Osteocyte (in vitro differentiated cells): ENCODE data around the gene SLC22A23. TPM values are rescaled to one million over a fixed set of nuclear protein-coding genes. Genes with fewer than 3 reads are reported as not detected.

Experiments
- DNase-seq: peaks from one replicate; pipeline ENCODE4 v3.0.0; 2021; ENCODE audit warnings: mixed read lengths; ENCODE audit not compliant: unreplicated experiment; ENCODE audit errors: extremely low spot score
- H3K27ac Mint-ChIP-seq: one replicate; pipeline ENCODE4 v1.8.0; 2021; ENCODE audit warnings: mild to moderate bottlenecking, mixed read lengths; ENCODE audit not compliant: unreplicated experiment
- H3K27me3 Mint-ChIP-seq: one replicate; pipeline ENCODE4 v1.8.0; 2021; ENCODE audit warnings: mixed read lengths; ENCODE audit not compliant: unreplicated experiment
- H3K36me3 Mint-ChIP-seq: one replicate; pipeline ENCODE4 v1.8.0; 2021; ENCODE audit warnings: mixed read lengths; ENCODE audit not compliant: unreplicated experiment
- H3K4me1 Mint-ChIP-seq: one replicate; pipeline ENCODE4 v1.8.0; 2021; ENCODE audit warnings: mixed read lengths; ENCODE audit not compliant: unreplicated experiment
- H3K4me3 Mint-ChIP-seq: one replicate; pipeline ENCODE4 v1.8.0; 2021; ENCODE audit warnings: mild to moderate bottlenecking, moderate library complexity, mixed read lengths; ENCODE audit not compliant: unreplicated experiment
- H3K9me3 Mint-ChIP-seq: one replicate; pipeline ENCODE4 v1.8.0; 2021; ENCODE audit warnings: mixed read lengths; ENCODE audit not compliant: unreplicated experiment
- total RNA-seq: library from RNA; stranded (reverse); gene quantifications from 2 replicates; pipeline ENCODE4 v1.2.1, GENCODE V29; 2021
- TF ChIP-seq, protein P1 (sequence below): fragments of 200-600 bp; sonication (generic); IDR thresholded peaks from 2 replicates; pipeline ENCODE4 v1.5.0; 2021; ENCODE audit warnings: antibody characterized with exemption, mild to moderate bottlenecking, moderate library complexity

Gene SLC22A23
- total RNA-seq, 1 donor from 2014 or later: 10.4 TPM

DNA sequence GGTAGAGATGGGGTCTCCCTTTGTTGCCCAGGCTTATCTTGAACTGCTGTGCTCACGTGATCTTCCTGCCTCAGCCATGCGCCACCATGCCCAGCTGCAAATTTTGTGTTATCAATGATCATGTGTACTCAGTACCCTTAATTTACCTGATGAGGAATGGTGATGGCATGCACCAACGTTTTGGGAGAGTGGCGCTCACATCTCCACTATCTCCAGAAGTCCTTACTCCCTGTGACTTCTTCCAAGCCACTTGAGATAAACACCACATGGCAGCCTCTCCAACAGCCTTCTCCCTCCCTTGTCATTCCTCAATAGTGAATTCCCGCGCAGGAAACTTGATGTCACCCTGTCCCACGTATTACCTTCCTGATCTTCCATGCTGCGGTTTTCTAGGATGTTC, 140.0 kb downstream of the SLC22A23 start:
- no peak for DNase-seq
- Mint-ChIP-seq H3K27ac (no peak overlapping the region), H3K36me3 (no peaks in the 10 kb centered on the region), H3K4me3 (no peak overlapping the region), H3K27me3 (no peaks in the 10 kb centered on the region), H3K4me1 (peaks cover 3% of the 10 kb centered on the region), H3K9me3 (no peaks in the 10 kb centered on the region)
- TF ChIP-seq, protein P1, sequence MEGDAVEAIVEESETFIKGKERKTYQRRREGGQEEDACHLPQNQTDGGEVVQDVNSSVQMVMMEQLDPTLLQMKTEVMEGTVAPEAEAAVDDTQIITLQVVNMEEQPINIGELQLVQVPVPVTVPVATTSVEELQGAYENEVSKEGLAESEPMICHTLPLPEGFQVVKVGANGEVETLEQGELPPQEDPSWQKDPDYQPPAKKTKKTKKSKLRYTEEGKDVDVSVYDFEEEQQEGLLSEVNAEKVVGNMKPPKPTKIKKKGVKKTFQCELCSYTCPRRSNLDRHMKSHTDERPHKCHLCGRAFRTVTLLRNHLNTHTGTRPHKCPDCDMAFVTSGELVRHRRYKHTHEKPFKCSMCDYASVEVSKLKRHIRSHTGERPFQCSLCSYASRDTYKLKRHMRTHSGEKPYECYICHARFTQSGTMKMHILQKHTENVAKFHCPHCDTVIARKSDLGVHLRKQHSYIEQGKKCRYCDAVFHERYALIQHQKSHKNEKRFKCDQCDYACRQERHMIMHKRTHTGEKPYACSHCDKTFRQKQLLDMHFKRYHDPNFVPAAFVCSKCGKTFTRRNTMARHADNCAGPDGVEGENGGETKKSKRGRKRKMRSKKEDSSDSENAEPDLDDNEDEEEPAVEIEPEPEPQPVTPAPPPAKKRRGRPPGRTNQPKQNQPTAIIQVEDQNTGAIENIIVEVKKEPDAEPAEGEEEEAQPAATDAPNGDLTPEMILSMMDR: no peak

DNA sequence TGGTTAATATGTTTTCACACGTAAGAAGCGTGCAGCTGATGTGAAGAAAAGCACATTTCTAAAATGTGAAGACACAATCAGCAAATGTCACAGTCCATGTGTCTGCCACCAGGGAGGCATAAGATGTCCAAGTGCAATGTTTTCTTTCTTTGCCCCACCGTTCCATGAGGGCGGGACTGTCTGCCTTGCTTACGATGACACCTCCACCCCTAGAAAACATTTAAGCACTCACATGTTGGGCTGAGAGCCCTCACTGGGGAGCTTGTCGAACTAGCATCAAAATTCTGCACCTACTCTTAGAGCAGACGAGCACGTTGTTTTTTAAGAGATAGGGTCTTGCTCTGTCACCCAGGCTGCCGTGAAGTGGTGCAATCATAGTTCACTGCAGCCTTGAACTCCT, 140.5 kb downstream of the SLC22A23 start:
- Mint-ChIP-seq H3K4me3 (no peak overlapping the region), H3K27me3 (no peaks in the 10 kb centered on the region), H3K27ac (no peak overlapping the region), H3K9me3 (no peaks in the 10 kb centered on the region), H3K36me3 (no peaks in the 10 kb centered on the region), H3K4me1 (peaks cover 3% of the 10 kb centered on the region)
- TF ChIP-seq, protein P1: no peak
- DNase-seq: no peak

DNA sequence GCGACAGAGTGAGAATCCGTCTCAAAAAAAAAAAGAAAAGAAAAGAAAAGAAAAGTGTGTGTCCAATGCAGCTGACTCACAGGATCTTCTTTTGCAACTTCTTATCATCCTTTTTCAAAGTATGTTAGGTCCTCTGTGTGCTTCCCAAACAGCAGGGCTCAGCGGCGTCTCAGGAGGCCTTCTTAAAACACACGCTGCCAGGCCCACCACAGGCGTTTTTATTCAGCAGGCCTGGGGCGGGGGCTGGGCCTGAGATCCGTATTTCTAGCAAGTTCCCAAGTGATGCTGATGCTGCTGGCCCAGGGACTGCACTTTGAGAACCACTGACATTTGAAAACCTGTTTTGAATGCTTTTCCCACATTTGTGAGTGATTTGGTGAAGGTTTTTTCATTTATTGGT, 141.0 kb downstream of the SLC22A23 start:
- H3K9me3 Mint-ChIP-seq: no peaks in the 10 kb centered on the region
- no peak for DNase-seq
- TF ChIP-seq, protein P1: no peak
- no peaks in the 10 kb centered on the region for H3K27me3 Mint-ChIP-seq
- no peak overlapping the region for H3K27ac Mint-ChIP-seq
- H3K4me3 Mint-ChIP-seq: no peak overlapping the region
- H3K36me3 Mint-ChIP-seq: no peaks in the 10 kb centered on the region
- H3K4me1 Mint-ChIP-seq: peaks cover 5% of the 10 kb centered on the region

DNA sequence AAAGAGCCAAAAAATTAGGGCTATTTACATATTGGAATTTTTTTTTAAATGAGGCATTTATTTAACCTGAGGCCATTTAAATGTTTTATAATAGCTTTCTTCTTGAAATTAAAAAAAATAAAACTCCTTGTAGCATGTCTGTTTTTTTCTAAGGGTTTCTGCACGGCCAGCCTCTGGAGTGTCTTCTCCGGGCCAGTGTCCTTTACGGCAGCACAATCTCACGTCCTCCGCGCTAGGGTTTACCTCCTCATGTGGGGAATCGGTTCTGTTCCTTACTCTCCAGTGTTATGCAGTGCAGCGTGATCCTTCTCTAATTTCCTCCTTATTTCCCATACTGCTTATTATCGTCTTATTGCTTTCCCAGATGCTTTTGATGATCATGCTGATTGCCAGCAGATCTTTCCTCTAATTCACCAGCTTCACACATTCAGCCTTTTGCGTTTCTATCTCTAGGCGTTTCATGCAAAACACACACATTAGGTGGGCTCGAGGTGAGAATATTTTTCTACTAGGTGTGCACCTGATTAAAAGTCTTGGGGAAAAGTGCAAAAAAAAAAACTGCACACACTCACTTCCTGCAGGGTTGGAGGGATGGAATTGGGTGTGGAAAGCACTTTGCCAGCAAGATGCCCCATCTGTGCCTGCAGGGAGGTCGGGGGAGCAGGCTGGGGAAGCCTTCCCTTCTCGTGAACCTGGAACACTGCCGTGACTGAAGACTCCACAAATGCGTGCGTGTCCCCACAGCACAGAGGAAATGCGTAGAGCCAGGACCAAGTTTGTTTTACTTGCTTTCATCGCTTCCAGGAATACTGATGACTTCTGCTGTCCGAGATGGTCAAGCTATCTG, 142.0 kb downstream of the SLC22A23 start:
- TF ChIP-seq, protein P1: no peak
- Mint-ChIP-seq H3K27ac (no peak overlapping the region), H3K36me3 (no peaks in the 10 kb centered on the region), H3K4me1 (peaks cover 10% of the 10 kb centered on the region), H3K4me3 (no peak overlapping the region), H3K9me3 (no peaks in the 10 kb centered on the region), H3K27me3 (no peaks in the 10 kb centered on the region)
- no peak for DNase-seq

DNA sequence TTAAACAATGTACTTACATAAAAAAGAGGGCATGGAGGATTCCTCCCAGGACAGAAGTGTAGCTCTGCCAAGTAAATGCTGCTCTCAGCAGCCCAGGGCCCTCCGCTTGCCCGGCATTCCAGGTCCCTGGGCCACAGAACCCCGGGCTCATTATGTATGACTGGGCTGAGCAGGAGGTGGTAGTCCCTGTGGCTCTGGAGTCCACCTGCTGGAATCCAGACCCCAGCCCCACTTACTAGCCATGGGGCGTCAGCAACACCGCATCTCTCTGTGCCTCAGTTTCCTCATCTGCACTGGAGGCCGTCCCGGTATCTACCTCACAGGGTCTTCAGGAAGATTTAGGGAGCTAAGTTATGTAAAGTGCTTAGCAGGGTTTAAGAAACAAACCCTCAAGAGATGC, 142.7 kb downstream of the SLC22A23 start:
- Mint-ChIP-seq H3K4me3 (no peak overlapping the region), H3K36me3 (no peaks in the 10 kb centered on the region), H3K9me3 (no peaks in the 10 kb centered on the region), H3K27me3 (no peaks in the 10 kb centered on the region), H3K4me1 (peaks cover 8% of the 10 kb centered on the region), H3K27ac (no peak overlapping the region)
- DNase-seq: no peak
- TF ChIP-seq, protein P1: no peak
